Hippocampal formation (tissue), 2 donors: Measurements from ENCODE around the gene COG4.

ENCODE experiments used
- DNase-seq, 2 donors: peaks; one replicate each; lab custom pipeline; 2025; lab: John Stamatoyannopoulos, UW

Gene COG4

GRCh38 chr16:70480127-70481105, 42.9 kb downstream of the COG4 start:
- DNase-seq, result no peak

DNA sequence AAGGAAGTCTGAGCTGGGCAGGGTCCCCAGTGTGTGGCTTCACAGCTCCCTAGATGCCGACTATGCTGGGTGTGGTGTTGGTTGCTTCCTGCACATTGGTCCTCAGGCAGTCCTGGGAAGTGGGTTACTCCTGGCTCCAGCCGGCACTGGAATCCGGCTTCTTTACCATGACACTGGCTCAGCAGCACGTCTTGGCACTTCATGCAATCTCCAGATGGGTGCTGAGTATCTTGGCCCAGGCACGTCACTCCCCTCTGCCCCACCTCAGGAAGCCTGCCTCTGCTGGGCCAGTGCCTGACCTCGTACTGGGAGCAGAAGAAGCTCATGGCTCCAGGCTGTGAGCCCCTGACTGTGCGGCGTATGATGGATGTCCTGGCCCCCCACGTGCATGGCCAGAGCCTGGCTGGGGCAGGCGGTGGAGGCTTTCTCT, 44.4 kb downstream of the COG4 start:
- DNase-seq, result no peak

GRCh38 chr16:70478169-70478568, 45.2 kb downstream of the COG4 start:
- no peak for DNase-seq

- no peak for DNase-seq
Observed at GRCh38 chr16:70476272-70477020, 46.9 kb downstream of the COG4 start.

DNA sequence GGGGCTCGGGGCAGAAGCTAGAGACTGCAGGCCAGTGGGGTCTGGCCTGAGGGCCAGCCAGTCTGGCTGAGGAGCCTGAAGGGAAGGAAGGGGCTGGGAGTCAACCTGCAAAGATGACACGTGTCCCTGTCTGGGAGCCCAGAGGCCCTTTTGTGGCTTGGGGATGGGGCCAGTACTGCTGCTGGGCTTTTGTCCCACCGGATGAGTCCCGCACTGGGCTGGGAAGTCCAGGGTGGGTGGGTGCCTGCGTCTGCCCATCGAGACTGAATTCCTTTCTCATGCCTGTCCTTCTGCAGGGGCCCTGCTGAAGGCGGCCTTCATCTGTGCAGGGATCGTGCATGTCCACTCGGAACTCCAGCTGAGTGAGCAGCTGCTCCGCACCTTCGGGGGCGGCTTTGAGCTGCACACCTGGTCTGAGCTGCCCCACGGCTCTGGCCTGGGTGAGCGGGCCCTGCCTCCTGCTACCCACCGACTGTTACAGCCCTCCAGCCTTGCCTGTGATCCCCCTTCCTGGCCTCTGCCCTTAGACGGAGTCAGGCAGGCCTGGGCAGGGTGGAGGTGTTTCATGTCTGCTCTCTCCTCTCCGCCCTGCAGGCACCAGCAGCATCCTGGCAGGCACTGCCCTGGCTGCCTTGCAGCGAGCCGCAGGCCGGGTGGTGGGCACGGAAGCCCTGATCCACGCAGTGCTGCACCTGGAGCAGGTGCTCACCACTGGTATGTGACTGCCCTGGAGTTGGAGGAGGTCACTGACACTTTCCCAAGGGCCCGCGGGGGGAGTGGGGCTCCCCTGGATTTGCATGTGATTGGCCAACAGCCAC, 48.1 kb downstream of the COG4 start:
- no peak for DNase-seq

DNA sequence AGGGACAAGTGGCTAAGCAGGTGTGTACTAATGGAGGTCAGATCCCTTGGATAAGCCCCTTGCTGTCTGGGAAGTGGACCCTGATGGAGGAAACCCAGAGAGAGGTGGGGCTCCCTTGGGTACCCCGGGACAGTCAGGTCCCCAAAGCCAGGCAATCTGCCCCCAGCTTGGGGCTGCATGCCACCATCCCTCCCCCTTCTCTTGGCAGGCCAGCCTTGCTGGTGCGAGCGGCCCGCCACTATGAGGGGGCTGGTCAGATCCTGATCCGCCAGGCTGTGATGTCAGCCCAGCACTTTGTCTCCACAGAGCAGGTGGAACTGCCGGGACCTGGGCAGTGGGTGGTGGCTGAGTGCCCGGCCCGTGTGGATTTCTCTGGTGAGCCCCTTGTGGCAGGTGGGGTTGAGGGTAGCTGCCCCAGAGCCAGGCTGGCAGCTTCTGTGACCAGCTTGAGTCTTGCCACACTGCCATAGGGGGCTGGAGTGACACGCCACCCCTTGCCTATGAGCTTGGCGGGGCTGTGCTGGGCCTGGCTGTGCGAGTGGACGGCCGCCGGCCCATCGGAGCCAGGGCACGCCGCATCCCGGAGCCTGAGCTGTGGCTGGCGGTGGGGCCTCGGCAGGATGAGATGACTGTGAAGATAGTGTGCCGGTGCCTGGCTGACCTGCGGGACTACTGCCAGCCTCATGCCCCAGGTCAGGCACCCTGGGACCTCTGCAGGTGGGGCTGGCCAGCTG, 48.9 kb downstream of the COG4 start:
- DNase-seq, result no peak

DNA sequence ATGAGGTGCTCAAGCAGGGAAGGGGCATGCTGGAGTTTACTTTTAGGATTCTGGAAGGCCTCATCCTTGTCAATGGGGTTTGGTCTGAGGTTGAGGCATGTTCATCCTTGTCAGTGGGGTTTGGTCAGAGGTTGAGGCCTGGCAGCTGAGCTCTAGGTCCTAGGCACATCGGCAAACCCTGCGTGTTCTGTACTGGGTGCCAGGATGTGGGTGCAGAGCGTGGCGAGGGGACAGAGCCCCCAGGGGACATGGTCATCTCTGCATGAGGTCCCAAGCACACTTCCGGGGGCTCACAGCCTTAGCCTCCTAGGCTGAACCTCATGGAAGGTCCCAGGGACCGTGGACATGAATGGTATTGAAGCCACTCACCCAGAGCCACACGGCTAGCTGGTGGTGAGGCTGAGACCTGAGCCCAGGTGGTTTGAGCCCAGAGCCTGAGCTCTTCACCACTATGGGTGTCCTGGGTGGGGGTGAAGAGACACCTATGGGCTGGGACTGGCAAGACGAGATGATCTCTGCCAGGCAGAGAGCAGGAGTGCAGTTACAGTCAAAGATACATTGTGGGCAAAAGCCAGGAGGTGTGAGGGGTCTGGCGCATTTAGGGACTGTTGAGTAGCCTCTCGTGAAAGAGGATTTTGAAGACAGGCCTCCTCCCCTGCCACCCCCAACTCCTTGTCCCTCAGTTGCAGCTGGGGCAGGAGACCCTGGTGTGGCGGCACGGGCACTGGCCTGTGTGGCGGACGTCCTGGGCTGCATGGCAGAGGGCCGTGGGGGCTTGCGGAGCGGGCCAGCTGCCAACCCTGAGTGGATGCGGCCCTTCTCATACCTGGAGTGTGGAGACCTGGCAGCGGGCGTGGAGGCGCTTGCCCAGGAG, 49.7 kb downstream of the COG4 start:
- DNase-seq, result no peak

DNA sequence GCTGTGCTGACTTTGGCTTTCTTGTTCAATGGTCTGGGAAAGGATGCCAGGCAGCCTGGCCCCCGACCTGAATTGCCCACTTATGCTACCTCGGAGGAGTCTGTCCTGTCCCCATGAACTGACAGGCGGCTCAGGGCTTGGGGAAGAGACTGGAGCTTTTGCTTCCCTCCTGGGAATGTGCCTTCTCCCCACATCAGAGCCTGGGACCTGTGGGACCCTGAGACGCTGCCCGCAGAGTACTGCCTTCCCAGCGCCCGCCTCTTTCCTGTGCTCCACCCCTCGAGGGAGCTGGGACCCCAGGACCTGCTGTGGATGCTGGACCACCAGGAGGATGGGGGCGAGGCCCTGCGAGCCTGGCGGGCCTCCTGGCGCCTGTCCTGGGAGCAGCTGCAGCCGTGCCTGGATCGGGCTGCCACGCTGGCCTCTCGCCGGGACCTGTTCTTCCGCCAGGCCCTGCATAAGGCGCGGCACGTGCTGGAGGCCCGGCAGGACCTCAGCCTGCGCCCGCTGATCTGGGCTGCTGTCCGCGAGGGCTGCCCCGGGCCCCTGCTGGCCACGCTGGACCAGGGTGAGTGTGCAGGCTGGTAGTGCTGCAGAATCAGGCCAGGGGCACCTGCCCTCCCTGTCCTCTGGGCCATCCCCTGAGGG, 50.4 kb downstream of the COG4 start:
- DNase-seq, result no peak

DNA sequence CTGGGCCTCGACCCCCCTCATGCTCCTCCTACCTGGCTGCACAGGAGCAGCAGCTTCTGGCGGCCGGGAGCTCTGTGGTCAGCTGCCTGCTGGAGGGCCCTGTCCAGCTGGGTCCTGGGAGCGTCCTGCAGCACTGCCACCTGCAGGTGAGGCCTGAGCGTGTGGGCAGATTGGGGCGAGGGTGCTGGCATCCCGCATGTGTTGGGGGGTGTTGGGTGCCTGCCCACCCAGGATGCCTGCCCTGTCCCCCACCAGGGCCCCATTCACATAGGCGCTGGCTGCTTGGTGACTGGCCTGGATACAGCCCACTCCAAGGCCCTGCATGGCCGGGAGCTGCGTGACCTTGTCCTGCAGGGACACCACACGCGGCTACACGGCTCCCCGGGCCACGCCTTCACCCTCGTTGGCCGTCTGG, 52.4 kb downstream of the COG4 start:
- DNase-seq, result no peak

GRCh38 chr16:70470141-70470926, 53.0 kb downstream of the COG4 start:
- no peak for DNase-seq

DNA sequence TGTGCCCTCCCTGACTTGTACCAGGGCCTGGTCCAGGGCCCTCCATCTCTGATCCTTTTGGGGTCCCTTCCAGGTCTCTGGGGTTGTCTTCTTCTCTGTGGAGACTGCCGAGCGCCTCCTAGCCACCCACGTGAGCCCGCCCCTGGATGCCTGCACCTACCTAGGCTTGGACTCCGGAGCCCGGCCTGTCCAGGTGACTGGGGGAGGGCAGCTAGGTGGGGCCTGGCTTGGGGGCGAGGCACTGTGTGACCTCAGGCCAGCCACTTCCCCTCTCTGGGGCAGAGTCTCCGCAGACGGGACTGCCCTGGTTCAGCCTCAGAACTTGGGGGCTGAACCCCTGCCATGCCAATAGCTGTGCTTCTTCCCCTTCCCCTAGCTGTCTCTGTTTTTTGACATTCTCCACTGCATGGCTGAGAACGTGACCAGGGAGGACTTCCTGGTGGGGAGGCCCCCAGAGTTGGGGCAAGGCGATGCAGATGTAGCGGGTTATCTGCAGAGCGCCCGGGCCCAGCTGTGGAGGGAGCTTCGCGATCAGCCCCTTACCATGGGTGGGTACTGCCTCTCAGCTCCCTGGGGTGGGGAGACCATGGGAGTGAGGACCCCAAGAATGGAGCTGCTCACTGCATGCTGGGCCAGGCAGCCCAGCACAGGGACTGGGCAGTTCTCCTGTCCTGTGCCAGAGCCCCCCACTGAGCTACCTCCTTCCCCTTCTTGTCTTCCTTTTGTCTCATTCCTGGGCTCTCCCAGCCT, 54.4 kb downstream of the COG4 start:
- DNase-seq, result no peak

- DNase-seq, result no peak
Observed at GRCh38 chr16:70467608-70468007, 55.7 kb downstream of the COG4 start.

- no peak for DNase-seq
Observed at GRCh38 chr16:70467113-70467512, 56.2 kb downstream of the COG4 start.

- no peak for DNase-seq
Observed at GRCh38 chr16:70466805-70467076, 56.6 kb downstream of the COG4 start.

DNA sequence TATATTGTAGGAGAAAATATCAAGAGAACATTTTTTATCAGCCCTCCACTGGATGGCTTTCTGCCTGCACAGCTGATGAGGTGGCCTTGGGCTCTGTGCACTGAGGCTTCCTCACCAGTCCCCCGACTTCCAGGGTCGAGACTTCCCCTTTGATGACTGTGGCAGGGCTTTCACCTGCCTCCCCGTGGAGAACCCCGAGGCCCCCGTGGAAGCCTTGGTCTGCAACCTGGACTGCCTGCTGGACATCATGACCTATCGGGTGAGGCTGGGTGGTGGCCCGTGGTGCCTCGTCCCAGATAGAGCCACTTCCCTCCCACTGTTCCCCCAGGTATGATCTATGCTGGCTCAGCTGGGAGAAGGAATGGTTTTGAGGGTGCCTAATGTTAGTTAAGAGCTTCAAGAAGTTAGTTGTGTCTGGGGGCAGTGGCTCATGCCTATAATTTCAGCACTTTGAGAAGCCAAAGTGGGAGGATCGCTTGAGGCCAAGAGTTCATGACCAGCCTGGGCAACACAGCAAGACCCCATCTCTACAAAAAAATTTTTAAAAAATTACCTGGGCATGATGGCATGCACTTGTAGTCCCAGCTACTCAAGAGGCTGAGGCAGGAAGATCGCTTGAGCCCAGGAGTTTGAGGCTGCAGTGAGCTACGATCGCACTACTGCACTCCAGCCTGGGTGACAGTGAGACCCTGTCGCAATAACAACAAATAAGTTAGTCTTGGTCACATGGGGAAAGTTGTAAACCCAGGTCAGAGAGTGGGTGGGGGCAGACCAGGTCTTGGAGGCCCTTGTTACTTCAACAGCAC, 57.2 kb downstream of the COG4 start:
- DNase-seq, result no peak

GRCh38 chr16:70463235-70463634, 60.1 kb downstream of the COG4 start:
- DNase-seq, result no peak

DNA sequence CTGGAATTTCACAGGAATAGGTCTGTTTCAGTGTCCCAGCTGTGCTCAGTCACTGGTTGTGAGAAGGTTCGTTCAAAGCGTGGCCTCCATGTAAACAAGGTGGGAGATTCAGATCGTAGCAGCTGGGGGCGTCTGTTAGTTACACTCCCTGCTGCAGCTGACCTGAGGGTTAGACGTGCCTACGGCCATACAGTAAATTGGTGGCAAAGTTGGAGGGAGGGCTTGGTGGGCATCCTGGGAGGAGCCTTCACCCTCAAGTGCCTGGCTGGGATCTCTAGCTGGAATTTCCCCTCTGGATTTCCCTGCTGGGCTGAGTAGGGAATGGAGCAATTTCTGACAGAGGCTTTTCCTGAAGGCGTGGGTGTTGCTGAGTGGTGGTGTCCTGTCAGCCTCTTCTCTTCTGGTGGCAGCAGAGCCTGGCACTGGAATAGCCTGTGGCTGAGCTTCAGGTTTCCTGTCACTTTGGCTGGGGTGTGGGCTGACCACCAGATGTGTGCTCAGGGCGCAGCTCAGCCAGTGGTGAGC, 62.6 kb downstream of the COG4 start:
- DNase-seq, result no peak
